Subcutaneous adipose tissue (tissue), 4 donors: ENCODE data around the gene ETFBKMT. TPM values are rescaled to one million over a fixed set of nuclear protein-coding genes. Genes with fewer than 3 reads are reported as not detected.

Experiments used
- CTCF ChIP-seq: fragments of 450-650 bp; IDR thresholded peaks from one replicate; pipeline ENCODE4 v1.5.1; 2016; ENCODE audit warnings: low read depth, mild to moderate bottlenecking, control low read depth, antibody characterized with exemption, moderate library complexity
- total RNA-seq, 4 donors: library from RNA; depleted of rRNA; stranded (reverse); fragments of >200 nt; gene quantifications; one replicate each; pipeline ENCODE4 v1.1.0, GENCODE V29; 2016

The ETFBKMT gene
- total RNA-seq, 4 donors from 2014 or later: 1.9 to 5.7 (median 4.3) TPM

GRCh38 chr12:31641509-31642090 lies 17.9 kb upstream of the ETFBKMT start:
- TF ChIP-seq CTCF: no peak

GRCh38 chr12:31644536-31644935 lies 15.0 kb upstream of the ETFBKMT start:
- no peak for TF ChIP-seq CTCF

GRCh38 chr12:31645924-31646323 lies 13.6 kb upstream of the ETFBKMT start:
- no peak for TF ChIP-seq CTCF

DNA sequence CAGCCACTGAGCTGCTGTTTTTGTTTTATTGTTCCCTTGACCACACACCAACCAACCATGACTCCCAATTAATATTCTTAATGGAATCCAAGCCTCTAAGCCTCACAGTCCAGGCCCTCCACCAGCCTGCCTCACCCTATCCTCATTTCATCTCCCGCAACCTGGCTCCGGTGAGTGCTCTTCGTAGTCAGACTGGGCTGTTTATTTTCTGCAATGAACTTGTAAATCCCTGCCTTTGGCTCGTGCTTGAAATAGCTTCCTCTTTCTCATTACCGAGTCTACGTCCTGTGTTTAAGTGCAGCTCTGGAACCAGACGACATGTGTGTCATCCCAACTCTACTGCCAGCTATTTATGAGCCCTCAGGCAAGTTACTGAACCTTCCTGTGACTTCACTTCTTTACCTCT lies 12.4 kb upstream of the ETFBKMT start:
- no peak for TF ChIP-seq CTCF

DNA sequence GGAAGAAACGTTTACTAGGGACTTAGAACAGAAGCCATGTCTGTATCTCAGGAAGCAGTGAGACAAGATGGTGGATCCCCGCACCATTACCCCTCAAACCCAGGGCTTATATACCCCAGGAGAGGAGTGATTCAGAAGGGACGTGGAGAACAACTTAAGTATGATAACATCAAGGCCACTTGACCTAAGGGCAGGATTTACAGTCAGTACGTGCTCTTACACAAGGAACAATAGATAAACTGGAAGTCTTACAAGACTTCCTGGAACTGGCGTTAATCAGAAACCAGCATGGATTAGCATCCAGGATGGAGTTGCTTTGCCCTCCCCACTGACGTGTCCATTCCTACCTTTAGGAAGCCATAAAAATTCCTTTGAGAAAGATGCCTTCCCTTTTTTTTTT lies 8.6 kb upstream of the ETFBKMT start:
- no peak for TF ChIP-seq CTCF

GRCh38 chr12:31651893-31652521 lies 7.5 kb upstream of the ETFBKMT start:
- no peak for TF ChIP-seq CTCF

DNA sequence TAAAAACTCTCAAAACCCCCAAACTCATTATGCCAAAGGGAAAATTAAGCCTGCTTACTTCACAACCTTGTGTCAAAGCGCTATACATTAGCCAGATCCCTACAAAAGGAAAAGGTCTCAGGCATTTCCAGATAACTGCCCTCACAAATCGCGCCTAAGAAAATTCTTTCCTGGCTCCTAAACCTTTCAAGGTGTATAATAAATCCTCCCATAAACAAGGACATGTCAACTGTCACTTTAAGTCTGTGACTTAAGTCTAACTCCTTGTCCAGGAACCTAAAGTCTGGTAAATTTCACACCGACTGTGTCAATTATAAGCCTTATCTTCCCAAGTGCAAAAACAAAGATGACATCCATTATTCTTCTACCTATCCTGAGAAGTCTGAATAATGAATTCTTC lies 4.3 kb upstream of the ETFBKMT start:
- no peak for TF ChIP-seq CTCF
